ENCODE measurements around the gene METTL26.
A peak's percentile ranks its signal among the peaks of the same experiment; 100 is the strongest.

The METTL26 gene

DNA sequence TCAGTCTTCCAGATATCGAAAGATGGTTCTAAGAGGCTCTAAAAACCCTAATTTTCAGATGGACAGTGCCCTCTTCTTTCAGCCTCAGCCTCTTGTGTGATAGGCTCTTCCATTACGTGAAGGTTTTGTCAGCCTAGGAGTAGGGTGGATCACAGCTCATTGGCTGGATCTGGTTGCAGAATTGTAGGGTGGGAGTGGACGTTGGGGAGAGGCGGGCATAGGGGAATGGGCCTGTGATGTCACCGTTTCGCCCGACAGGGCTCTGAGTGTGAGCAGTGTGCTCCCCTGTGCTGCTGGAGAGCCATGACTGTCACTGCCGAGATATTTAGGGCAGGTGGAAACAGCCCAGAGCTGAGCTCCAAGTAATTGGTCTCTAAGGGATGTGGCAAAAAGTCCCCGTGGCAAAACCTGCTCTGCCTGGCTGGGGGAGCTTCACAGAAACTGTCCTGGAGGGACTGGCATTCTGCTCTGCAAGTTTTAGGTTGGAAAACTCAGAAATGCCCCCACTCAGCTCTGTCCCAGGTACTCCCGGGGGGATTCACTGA, 11.5 kb downstream of the METTL26 start:
- no peak overlapping the region for H3K4me3 Mint-ChIP-seq
- H3K27ac Mint-ChIP-seq = no peak overlapping the region
- peaks cover 3% of the 10 kb centered on the region for H3K4me1 Mint-ChIP-seq
- DNase-seq (ENCODE audit: low spot score in 2 of 2) (no peak), ATAC-seq (ENCODE audit: low read depth) (no peak)
- no peaks in the 10 kb centered on the region for H3K27me3 Mint-ChIP-seq
- H3K36me3 Mint-ChIP-seq = peaks cover 5% of the 10 kb centered on the region
- H3K9me3 Mint-ChIP-seq = no peaks in the 10 kb centered on the region

DNA sequence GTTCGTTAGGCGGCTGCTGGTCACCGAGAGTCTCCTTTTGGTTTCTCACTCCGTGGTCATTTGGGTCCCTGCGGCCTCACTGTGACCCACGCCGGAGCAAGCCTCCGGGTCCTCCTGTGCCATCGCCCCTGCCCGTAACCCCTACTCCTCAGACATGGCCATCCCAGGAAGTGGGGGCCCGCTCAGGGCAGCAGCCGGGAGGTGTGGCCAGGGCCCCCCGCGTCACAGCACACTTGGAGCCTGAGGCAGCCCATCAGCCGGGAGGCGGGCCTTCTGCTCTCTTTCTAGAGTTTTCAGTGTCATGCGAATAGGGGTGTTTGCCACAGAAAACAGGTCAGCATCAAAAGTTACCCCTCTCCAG, 13.2 kb downstream of the METTL26 start:
- Mint-ChIP-seq H3K4me1 (peaks cover 3% of the 10 kb centered on the region), H3K27me3 (no peaks in the 10 kb centered on the region), H3K9me3 (no peaks in the 10 kb centered on the region), H3K27ac (no peak overlapping the region), H3K36me3 (peaks cover 5% of the 10 kb centered on the region), H3K4me3 (no peak overlapping the region)
- no peak for DNase-seq (ENCODE audit: low spot score in 2 of 2)
- ATAC-seq (ENCODE audit: low read depth) = no peak

DNA sequence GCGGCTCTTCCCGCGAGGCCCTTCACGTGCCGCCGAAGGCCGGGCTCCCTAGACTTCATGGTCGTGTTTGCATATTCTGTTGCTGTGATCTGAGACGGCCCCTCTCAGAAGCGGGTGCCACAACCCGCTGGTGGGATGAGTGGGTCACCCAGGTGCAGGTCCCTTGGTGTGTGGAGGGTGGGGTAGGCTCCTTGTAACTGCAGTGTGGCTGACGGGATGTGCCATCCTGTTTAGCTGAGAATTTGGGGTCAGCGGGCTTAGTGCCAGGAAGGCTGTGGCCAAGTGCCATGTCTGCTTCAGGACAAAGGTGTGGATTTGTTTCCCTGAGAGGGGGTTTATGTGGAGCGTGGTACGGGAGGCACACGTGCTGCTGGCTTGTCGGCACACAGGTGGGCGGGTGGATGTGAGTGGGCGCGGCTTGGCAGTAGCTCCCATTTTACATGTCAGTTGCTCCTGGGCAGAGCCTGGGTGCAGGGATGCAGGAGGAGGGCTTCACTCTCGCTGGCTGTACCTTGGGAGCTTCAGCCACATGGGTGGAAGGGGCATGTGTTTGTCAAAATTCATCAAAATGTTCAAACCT, 14.5 kb downstream of the METTL26 start:
- Mint-ChIP-seq H3K9me3 (no peaks in the 10 kb centered on the region), H3K4me1 (peaks cover 3% of the 10 kb centered on the region), H3K36me3 (peaks cover 3% of the 10 kb centered on the region), H3K4me3 (no peak overlapping the region), H3K27ac (no peak overlapping the region), H3K27me3 (no peaks in the 10 kb centered on the region)
- ATAC-seq (ENCODE audit: low read depth) = no peak
- no peak for DNase-seq (ENCODE audit: low spot score in 2 of 2)

DNA sequence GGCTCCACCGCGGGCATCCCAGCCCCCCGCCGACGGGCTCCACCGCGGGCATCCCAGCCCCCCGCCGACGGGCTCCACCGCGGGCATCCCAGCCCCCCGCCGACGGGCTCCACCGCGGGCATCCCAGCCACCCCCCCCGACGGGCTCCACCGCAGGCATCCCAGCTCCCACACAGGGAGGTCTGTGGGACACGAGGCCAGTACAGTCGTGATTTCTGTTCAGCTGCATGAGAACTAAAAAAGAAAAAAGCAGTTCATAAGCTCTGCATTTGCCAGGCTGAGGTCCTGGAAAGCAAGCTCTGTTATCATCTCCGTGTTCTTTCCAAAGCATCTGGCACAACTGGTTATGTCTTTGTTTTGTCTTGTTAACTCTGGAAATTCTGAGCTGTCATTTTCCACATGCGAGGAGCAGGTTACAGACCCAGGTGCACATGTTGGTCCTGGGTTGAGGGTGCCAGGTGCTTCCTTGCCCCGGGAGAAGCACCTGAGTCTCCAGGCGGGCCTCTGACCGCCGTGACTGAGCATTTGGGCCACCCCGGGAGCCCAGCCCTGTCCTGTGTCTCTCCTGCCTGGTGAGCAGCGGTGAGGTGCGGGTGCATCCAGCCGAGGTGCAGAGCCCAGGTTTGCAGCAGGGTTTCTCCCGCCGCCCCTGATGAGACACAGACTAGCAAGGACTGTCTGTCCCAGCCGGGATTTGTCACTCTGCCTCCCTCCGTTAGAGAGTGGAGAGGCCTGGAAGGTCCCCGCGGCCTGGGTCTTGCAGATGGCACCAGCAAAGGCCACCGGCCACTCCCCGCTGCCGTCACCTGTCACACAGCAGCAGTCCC, 15.2 kb downstream of the METTL26 start:
- ATAC-seq (ENCODE audit: low read depth) (no peak), DNase-seq (ENCODE audit: low spot score in 2 of 2) (no peak)
- Mint-ChIP-seq H3K27me3 (no peaks in the 10 kb centered on the region), H3K36me3 (no peaks in the 10 kb centered on the region), H3K27ac (no peak overlapping the region), H3K4me1 (peaks cover 3% of the 10 kb centered on the region), H3K4me3 (no peak overlapping the region), H3K9me3 (no peaks in the 10 kb centered on the region)

DNA sequence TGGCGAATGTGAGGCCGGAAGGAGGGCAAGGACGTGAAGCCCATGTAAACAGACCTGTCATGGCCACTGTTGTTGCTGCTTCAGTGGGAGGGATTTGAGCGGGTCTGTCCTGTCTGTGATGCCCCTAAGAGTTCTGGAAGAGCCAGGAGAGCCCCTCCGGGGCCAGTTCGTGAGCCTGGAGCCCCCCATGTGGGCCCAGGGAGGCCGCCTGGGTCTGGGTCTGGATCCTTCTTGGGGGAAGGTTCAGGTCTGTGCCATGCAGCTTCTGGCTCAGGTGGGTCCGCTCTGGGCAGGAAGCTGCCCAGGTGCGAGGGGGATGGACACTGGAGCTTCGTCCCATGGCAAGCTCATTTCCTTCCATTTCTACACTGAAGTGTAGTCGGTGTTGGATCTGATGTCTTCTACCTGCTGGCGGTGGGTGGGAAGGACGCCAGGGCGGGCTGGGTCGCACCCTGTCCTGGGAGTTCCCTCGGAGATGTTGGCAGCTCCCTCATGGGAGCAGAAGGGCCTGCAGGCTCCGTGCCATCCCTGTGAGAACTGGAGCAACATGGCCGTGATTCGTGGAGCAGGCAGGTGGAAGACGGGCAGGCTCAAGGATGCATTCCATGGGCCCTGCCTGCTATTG, 16.5 kb downstream of the METTL26 start:
- Mint-ChIP-seq H3K4me1 (peaks cover 6% of the 10 kb centered on the region), H3K36me3 (peaks cover 5% of the 10 kb centered on the region), H3K9me3 (no peaks in the 10 kb centered on the region), H3K27me3 (no peaks in the 10 kb centered on the region), H3K4me3 (no peak overlapping the region), H3K27ac (no peak overlapping the region)
- DNase-seq (ENCODE audit: low spot score in 2 of 2) = no peak
- no peak for ATAC-seq (ENCODE audit: low read depth)

DNA sequence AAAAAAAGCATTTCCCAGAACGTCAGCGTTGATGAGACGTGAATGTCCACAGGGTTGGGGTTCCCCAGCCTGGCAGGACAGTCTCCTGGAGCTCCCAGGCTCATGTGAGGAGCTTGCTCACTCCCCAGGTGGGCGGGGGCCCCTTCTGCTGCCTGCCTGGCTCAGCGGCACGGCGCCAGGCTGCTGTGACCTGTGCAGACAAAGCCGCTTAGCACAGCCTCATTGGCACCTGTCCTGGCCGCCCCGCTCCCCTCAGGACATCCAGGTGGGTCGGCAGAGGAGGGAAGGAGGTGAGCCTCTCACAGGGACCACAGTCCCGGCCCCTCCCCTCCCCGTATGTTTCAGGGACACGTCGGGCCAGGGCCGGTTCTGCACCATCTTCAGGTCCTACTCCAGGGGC, 18.2 kb downstream of the METTL26 start:
- Mint-ChIP-seq H3K9me3 (no peaks in the 10 kb centered on the region), H3K27me3 (no peaks in the 10 kb centered on the region), H3K4me3 (no peak overlapping the region), H3K4me1 (peaks cover 9% of the 10 kb centered on the region), H3K27ac (no peak overlapping the region), H3K36me3 (peaks cover 10% of the 10 kb centered on the region)
- DNase-seq (ENCODE audit: low spot score in 2 of 2) (no peak), ATAC-seq (ENCODE audit: low read depth) (no peak)

DNA sequence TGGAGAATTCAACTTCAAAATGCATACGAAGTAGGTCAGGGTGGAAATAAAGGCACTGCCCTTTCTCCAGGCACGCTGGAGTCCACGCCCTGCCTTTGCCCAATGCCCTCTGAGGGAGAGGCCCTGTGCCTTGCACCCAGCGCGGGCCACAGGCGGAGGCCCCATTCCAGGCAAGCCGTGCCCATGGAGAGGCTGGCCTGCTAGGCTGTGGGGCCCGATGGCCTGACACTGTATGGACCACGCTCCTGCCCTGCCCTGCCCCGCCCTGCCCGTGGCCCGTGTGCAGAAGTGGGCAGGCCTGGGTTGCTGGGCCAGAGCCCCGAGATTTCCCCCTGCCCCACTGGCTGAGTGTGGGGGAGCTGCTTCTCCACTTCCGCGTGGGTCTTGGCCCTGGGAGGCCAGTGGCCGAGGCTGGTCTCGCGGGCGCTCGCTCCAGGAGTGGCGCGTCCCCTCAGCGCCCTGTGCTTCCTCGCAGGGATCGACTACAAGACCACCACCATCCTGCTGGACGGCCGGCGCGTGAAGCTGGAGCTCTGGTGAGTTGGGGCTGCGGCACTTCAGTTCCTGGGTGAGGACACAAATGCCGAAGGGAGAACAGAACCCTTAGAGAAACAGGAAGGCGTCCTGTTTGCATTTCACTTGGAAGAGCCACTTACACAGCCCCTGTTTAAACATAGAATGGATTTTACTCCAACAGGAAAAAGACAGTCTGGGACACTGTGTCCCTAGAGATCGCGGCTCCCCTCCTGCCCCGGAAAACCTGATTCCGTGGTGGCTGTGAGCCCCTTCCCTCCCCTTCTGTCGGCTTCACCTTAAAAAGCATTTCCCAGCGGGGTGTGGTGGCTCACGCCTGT, 19.1 kb downstream of the METTL26 start:
- Mint-ChIP-seq H3K4me3 (no peak overlapping the region), H3K36me3 (peaks cover 10% of the 10 kb centered on the region), H3K27ac (no peak overlapping the region), H3K4me1 (peaks cover 9% of the 10 kb centered on the region), H3K27me3 (no peaks in the 10 kb centered on the region), H3K9me3 (no peaks in the 10 kb centered on the region)
- ATAC-seq (ENCODE audit: low read depth) (no peak), DNase-seq (ENCODE audit: low spot score in 2 of 2) (no peak)

DNA sequence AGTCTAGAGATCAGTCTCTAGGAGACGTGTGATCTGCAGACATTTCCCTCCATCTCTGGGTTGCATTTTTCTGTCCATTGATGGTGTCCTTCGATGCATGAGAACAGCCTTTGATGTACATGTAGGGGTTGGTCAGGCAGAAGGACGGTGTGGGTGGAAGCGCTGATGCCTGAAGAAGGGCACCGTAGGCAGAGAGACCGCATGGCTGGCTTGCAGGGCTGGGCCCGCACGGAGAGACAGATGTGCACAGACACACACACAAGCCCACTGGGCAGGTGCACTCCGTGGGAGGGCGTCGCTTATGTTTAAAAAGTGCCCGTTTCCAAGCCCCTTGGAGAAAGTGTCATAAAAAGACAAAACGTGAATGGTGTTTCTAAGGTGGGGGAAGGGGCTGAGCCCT, 21.0 kb downstream of the METTL26 start:
- ATAC-seq (ENCODE audit: low read depth) = no peak
- no peak for DNase-seq (ENCODE audit: low spot score in 2 of 2)
- H3K27ac Mint-ChIP-seq = no peak overlapping the region
- no peaks in the 10 kb centered on the region for H3K27me3 Mint-ChIP-seq
- H3K4me1 Mint-ChIP-seq = peaks cover 9% of the 10 kb centered on the region
- H3K36me3 Mint-ChIP-seq = peaks cover 10% of the 10 kb centered on the region
- no peak overlapping the region for H3K4me3 Mint-ChIP-seq
- H3K9me3 Mint-ChIP-seq = no peaks in the 10 kb centered on the region

DNA sequence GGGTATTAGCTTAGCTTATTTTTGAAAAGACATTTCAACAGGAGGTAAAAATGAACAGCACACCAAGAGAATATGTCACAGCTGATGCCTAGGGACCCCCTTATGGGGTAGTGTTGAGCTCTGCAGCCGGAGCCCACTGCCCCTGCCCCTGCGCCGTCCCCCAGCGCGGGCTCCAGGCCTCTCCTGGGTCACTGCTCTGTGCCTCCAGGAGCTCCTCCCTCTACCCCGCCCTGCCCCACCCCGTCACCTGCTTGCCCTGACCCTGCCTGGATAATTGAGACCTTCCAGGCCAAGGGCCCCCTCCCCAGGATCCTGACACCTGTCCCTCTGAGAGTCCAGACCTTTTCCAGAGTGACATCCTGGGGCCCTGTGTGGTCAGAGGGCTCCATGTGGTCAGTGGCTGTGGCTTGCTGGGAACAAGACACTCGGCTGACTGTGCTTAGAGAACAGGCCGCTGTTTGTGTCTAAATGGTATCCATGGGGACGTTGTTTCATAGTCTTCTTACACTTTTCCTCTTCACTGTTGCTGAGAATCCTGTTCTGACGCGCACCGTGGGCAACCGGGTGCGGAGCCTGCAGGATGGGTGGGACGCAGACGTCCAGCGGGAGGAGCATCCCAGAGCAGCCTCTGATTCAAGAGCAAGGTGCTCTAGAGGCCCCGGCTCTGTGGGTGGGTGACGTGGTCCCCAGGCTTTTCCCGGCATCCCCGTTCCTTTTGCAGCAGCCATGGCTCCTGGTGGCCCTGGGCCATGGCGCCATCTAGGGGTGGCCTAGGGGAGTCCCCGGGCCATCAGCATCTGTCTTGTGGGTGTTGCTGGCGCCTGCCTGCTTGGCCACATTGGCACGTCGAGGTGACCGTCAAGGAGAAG, 25.4 kb downstream of the METTL26 start:
- H3K27ac Mint-ChIP-seq = no peak overlapping the region
- peak in 1 of 2 donors; percentile 42 for DNase-seq (ENCODE audit: low spot score in 2 of 2)
- peak; percentile 68 for ATAC-seq (ENCODE audit: low read depth)
- H3K4me3 Mint-ChIP-seq = no peak overlapping the region
- H3K36me3 Mint-ChIP-seq = peaks cover 10% of the 10 kb centered on the region
- H3K27me3 Mint-ChIP-seq = no peaks in the 10 kb centered on the region
- peaks cover 16% of the 10 kb centered on the region for H3K4me1 Mint-ChIP-seq
- no peaks in the 10 kb centered on the region for H3K9me3 Mint-ChIP-seq

DNA sequence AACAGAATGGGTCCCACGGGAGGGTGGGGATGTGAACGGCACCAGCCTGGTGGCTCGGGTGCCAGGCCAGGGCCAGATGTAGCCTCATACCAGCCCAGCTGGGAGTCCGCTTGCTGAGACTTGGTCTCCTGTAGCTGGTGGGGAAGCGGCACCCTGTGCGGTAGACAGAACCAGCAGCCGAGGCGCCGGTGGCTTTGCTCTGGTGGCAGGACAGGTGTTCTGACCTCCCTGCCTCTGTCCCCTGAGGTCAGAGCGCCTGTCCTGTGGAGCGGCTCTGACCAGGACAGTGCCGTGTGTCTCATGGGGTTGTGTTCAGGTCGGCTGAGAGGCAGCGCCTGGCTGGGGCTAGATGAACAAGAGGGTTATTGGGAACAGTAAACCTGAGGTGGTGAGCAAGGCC, 26.1 kb downstream of the METTL26 start:
- ATAC-seq (ENCODE audit: low read depth) (no peak), DNase-seq (ENCODE audit: low spot score in 2 of 2) (no peak)
- Mint-ChIP-seq H3K27ac (no peak overlapping the region), H3K9me3 (no peaks in the 10 kb centered on the region), H3K27me3 (no peaks in the 10 kb centered on the region), H3K4me3 (no peak overlapping the region), H3K36me3 (peaks cover 9% of the 10 kb centered on the region), H3K4me1 (peaks cover 16% of the 10 kb centered on the region)

DNA sequence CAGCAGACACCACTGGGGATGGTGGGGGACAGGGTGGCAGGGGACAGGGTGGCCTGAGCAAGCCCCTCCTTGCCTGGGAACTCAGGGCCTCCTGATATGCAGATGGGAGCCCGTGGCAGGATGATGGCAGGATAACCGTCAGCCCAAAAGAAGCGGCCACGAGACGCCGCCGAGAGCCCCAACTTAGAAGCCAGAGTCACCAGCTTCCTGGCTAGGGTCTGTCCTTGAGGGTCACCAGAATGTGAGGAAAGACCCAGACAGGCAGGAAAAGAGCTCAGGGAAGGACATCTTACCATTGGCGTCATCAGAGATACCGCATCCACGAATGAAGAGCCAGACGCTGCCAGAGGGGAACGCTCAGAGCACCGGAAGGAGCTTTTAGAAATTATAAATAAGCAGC, 26.8 kb downstream of the METTL26 start:
- H3K4me1 Mint-ChIP-seq = peaks cover 12% of the 10 kb centered on the region
- H3K9me3 Mint-ChIP-seq = no peaks in the 10 kb centered on the region
- H3K4me3 Mint-ChIP-seq = no peak overlapping the region
- no peak overlapping the region for H3K27ac Mint-ChIP-seq
- H3K36me3 Mint-ChIP-seq = peaks cover 3% of the 10 kb centered on the region
- no peaks in the 10 kb centered on the region for H3K27me3 Mint-ChIP-seq
- ATAC-seq (ENCODE audit: low read depth) (no peak), DNase-seq (ENCODE audit: low spot score in 2 of 2) (no peak)

DNA sequence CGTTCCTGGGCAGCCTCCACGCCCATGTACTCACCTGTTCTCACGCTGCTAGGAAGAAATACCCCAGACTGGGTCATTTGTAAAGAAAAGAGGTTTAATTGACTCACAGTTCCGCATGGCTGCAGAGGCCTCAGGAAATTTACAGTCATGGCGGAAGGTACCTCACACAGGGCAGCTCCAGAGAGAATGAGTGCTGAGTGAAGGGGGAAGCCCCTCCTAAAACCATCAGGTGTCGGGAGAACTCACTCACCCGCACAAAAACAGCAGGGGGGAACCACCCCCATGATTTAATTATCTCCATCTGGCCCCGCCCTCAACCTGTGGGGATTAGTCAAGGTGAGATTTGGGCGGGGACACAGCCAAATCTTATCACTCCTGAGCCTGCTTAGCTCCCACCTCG, 28.1 kb downstream of the METTL26 start:
- peak; percentile 19 for ATAC-seq (ENCODE audit: low read depth)
- Mint-ChIP-seq H3K36me3 (no peaks in the 10 kb centered on the region), H3K27ac (no peak overlapping the region), H3K4me3 (no peak overlapping the region), H3K9me3 (no peaks in the 10 kb centered on the region), H3K4me1 (peaks cover 12% of the 10 kb centered on the region), H3K27me3 (no peaks in the 10 kb centered on the region)
- DNase-seq (ENCODE audit: low spot score in 2 of 2) = no peak

DNA sequence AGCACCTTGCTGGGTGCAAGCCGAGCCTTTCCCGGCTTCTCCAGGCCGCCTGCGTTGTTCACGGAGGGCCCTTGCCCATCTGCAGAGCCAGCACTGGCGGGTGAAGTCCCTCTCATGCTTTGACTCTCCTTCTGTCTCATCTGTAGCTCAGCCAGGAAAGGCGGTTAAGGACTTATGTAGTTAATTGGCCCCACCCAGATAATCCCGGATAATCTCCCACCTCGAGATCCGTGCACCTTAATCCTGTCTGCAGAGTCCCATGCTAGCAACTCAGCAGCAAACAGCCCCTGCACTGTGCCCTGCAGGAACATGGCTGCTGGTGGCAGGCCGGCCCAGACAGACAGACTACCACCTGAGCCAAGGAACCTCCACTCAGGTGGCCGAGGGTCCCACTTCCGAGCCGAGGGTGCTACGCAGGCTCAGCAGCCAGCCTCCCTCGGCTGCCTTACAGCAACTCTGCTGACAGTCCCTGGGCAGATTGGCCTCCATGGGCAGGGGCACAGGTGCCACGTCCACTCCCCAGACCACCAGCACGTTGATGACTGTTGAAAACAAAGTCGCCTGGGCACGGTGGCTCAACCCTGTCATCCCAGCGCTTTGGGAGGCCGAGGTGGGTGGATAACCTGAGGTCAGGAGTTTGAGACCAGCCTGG, 29.3 kb downstream of the METTL26 start:
- H3K27me3 Mint-ChIP-seq = no peaks in the 10 kb centered on the region
- ATAC-seq (ENCODE audit: low read depth) (no peak), DNase-seq (ENCODE audit: low spot score in 2 of 2) (no peak)
- peaks cover 12% of the 10 kb centered on the region for H3K4me1 Mint-ChIP-seq
- H3K9me3 Mint-ChIP-seq = no peaks in the 10 kb centered on the region
- H3K36me3 Mint-ChIP-seq = no peaks in the 10 kb centered on the region
- H3K27ac Mint-ChIP-seq = no peak overlapping the region
- H3K4me3 Mint-ChIP-seq = no peak overlapping the region

Data from memory B cell (primary cell).